ENCODE measurements around the gene KRT7.

DNA sequence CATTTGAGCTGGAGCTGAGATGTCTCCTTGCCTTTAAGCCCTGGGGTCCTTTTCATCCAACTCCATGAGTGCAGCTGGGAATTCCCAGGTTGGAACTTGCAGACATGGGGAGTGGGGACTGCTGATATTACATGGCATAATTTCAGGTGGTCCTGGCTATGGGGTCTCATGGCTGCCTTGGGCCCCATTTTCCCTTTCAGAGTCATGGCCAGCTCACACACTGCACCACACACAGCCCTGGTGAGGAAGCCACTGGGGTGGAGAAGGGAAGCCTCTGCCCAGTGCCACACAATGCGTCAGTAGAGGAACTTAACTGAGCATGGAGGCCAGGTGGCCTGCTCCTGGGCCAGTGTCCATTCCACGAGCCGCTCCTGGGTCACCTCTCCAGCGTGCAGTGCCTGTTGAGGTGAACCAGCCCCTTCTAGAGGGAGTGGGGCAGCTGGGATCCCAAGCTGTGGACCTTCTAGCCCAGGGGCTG lies 24.1 kb downstream of the KRT7 start:
- TF ChIP-seq CTCF (IDR thresholded peaks at IDR 0.05; ENCODE audit: low read depth, low read length) = no peak
- no peak for TF ChIP-seq EZH2phosphoT487 (IDR thresholded peaks at IDR 0.05; ENCODE audit: low read depth)

Data from OCI-LY3 (cell line).